GM12878 (cell line): Measurements from ENCODE around the gene GALK1. TPM values are rescaled to one million over a fixed set of nuclear protein-coding genes. Genes with fewer than 3 reads are reported as not detected.

Experiments
- ATAC-seq: fragments of 200-7000 bp; cut with Tn5 transposase; 3 replicates; pipeline ENCODE4 v1.9.1; 2020; ENCODE audit warnings: mild to moderate bottlenecking, moderate library complexity
- BruUV-seq: library from RNA; stranded (reverse); fragments of 400-500 nt; replicated peaks from 2 replicates; lab custom pipeline; 2021; lab: Mats Ljungman, UMichigan
- CTCF ChIA-PET: fragments of 300-600 bp; sonication (Branson Sonifier 250); formaldehyde crosslinking; extraction: SDS; loops from one replicate; lab custom pipeline; 2021; ENCODE audit warnings: inconsistent platforms; lab: Yijun Ruan, JAX
- POLR2A ChIA-PET: fragments of 350-600 bp; formaldehyde crosslinking; extraction: SDS; loops from one replicate; lab custom pipeline; 2021; ENCODE audit warnings: inconsistent platforms; lab: Charles Lee
- RAD21 ChIA-PET: fragments of 300-600 bp; sonication (Branson Sonifier 250); formaldehyde crosslinking; loops from one replicate; lab custom pipeline; 2023; ENCODE audit warnings: antibody characterized with exemption; ENCODE audit not compliant: unreplicated experiment; lab: Charles Lee
- SMC1A ChIA-PET: fragments of 300-600 bp; sonication (Branson Sonifier 250); formaldehyde crosslinking; loops from one replicate; lab custom pipeline; 2023; ENCODE audit not compliant: unreplicated experiment, uncharacterized antibody; lab: Charles Lee
- DNase-seq: peaks from one replicate; pipeline ENCODE4 v3.0.0-alpha.2; 2011; ENCODE audit warnings: low read depth, low spot score
- FAIRE-seq: peaks from 3 replicates; lab custom pipeline; 2011; peaks lifted over from hg19 to GRCh38; lab: Jason Lieb, UNC
- H2AFZ ChIP-seq: 2 replicates; pipeline ENCODE4 v1.6.0; 2011; ENCODE audit warnings: low read depth, low read length, control low read depth; ENCODE audit not compliant: control insufficient read depth
- H3K27ac ChIP-seq: 2 replicates; pipeline ENCODE4 v1.5.1; 2011; ENCODE audit warnings: control low read depth; ENCODE audit not compliant: control insufficient read depth, insufficient read depth
- H3K27me3 ChIP-seq, 2 experiments: replicated peaks in 1 of 2; 2 replicates each; pipeline versions ENCODE4 v1.6.0 to v1.6.1; 2011; ENCODE audit warnings: low read length in 1 of 2; ENCODE audit not compliant: control insufficient read depth in 2 of 2, insufficient read depth in 2 of 2
- H3K36me3 ChIP-seq, 2 experiments: 2 replicates each; pipeline ENCODE4 v1.5.1; 2011; ENCODE audit warnings: low read length in 1 of 2; ENCODE audit not compliant: control insufficient read depth in 2 of 2, insufficient read depth in 2 of 2
- H3K4me1 ChIP-seq: 2 replicates; pipeline ENCODE4 v1.6.1; 2011; ENCODE audit warnings: mild to moderate bottlenecking, low read length, moderate library complexity, mixed read lengths; ENCODE audit not compliant: control insufficient read depth, insufficient read depth
- H3K4me2 ChIP-seq: 2 replicates; pipeline ENCODE4 v1.6.0; 2011; ENCODE audit warnings: control low read depth; ENCODE audit not compliant: control insufficient read depth, insufficient read depth
- H3K4me3 ChIP-seq: fragments of 200-600 bp; sonication (generic); 2 replicates; pipeline ENCODE4 v1.5.1; 2016
- H3K79me2 ChIP-seq: 2 replicates; pipeline ENCODE4 v1.6.0; 2011; ENCODE audit warnings: low read length; ENCODE audit not compliant: control insufficient read depth, insufficient read depth
- H3K9ac ChIP-seq: 2 replicates; pipeline ENCODE4 v1.8.0; 2011; ENCODE audit warnings: low read length, control low read depth, mixed read lengths; ENCODE audit not compliant: control insufficient read depth, insufficient read depth
- H3K9me3 ChIP-seq: replicated peaks from 3 replicates; pipeline ENCODE4 v1.5.1; 2011; ENCODE audit warnings: mild to moderate bottlenecking, low read length; ENCODE audit not compliant: control insufficient read depth, insufficient read depth
- H4K20me1 ChIP-seq: 2 replicates; pipeline ENCODE4 v1.6.0; 2011; ENCODE audit not compliant: control insufficient read depth, insufficient read depth
- EED ChIP-seq: sonication (generic); IDR thresholded peaks from 2 replicates; pipeline ENCODE4 v1.6.1; 2016; ENCODE audit warnings: antibody characterized with exemption, low read depth
- EP300 ChIP-seq, 2 experiments: fragments of 150-350 bp in 1 of 2; IDR thresholded peaks; 2 replicates each; pipeline ENCODE4 v1.6.1; 2011 to 2012; ENCODE audit warnings: low read depth in 2 of 2, low read length in 2 of 2, borderline replicate concordance in 1 of 2, improper control_type of control experiment in 1 of 2, inconsistent platforms in 1 of 2; ENCODE audit not compliant: control insufficient read depth in 1 of 2
- MXI1 ChIP-seq: fragments of 150-350 bp; IDR thresholded peaks from 2 replicates; pipeline ENCODE4 v1.6.1; 2011; ENCODE audit warnings: low read depth, mild to moderate bottlenecking, inconsistent platforms, low read length, improper control_type of control experiment
- MYC ChIP-seq: IDR thresholded peaks from 2 replicates; pipeline ENCODE4 v1.6.1; 2011; ENCODE audit warnings: mild to moderate bottlenecking, low read length, moderate library complexity, inconsistent platforms; ENCODE audit not compliant: insufficient read depth, insufficient replicate concordance, insufficient read length, severe bottlenecking
- NBN ChIP-seq: fragments of 450-650 bp; IDR thresholded peaks from 2 replicates; pipeline ENCODE4 v1.6.1; 2016
- NKRF ChIP-seq: fragments of 450-650 bp; conservative IDR thresholded peaks from 2 replicates; pipeline ENCODE4 v1.6.1; 2017; ENCODE audit warnings: mild to moderate bottlenecking, moderate library complexity
- NR2C1 ChIP-seq: fragments of 450-650 bp; IDR thresholded peaks from 2 replicates; pipeline ENCODE4 v1.6.1; 2017; ENCODE audit warnings: antibody characterized with exemption, mild to moderate bottlenecking, moderate library complexity
- PAX8 ChIP-seq: fragments of 450-650 bp; IDR thresholded peaks from 2 replicates; pipeline ENCODE4 v1.6.1; 2017; ENCODE audit warnings: mild to moderate bottlenecking, moderate library complexity
- POU2F2 ChIP-seq: IDR thresholded peaks from 3 replicates; pipeline ENCODE4 v1.6.1; 2011; ENCODE audit warnings: low read depth, mild to moderate bottlenecking, low read length, borderline replicate concordance
- RCOR1 ChIP-seq: conservative IDR thresholded peaks from 2 replicates; pipeline ENCODE4 v1.6.1; 2012; ENCODE audit warnings: low read depth, low read length, improper control_type of control experiment
- RELA ChIP-seq: fragments of 450-650 bp; IDR thresholded peaks from 2 replicates; pipeline ENCODE4 v1.8.0; 2014; ENCODE audit warnings: borderline replicate concordance; ENCODE audit not compliant: partially characterized antibody
- SIX5 ChIP-seq: IDR thresholded peaks from 2 replicates; pipeline ENCODE4 v1.6.1; 2011; ENCODE audit warnings: mild to moderate bottlenecking, low read depth, low read length, moderate library complexity; ENCODE audit not compliant: severe bottlenecking
- SMAD1 ChIP-seq: fragments of 450-650 bp; IDR thresholded peaks from 2 replicates; pipeline ENCODE4 v1.6.1; 2018; ENCODE audit warnings: mild to moderate bottlenecking, low read depth; ENCODE audit not compliant: partially characterized antibody
- SMAD5 ChIP-seq: IDR thresholded peaks from 2 replicates; pipeline ENCODE4 v1.6.1; 2016; ENCODE audit warnings: antibody characterized with exemption, low read depth
- SP1 ChIP-seq: IDR thresholded peaks from one replicate; pipeline ENCODE4 v1.6.1; 2011; ENCODE audit warnings: low read depth, low read length
- TARDBP ChIP-seq: IDR thresholded peaks from 2 replicates; pipeline ENCODE4 v1.6.1; 2016; ENCODE audit warnings: borderline replicate concordance
- YY1 ChIP-seq: IDR thresholded peaks from 2 replicates; pipeline ENCODE4 v1.6.1; 2011; ENCODE audit warnings: low read depth, mild to moderate bottlenecking, low read length
- ZBED1 ChIP-seq: IDR thresholded peaks from 2 replicates; pipeline ENCODE4 v1.6.1; 2016; ENCODE audit warnings: borderline replicate concordance
- ZZZ3 ChIP-seq: IDR thresholded peaks from 2 replicates; pipeline ENCODE4 v1.6.1; 2011; ENCODE audit warnings: low read depth; ENCODE audit not compliant: control insufficient read depth, insufficient read length
- WGBS: methylation state at CpG from one replicate; pipeline ENCODE4 v1.1.6; 2016; ENCODE audit warnings: low lambda C conversion rate; ENCODE audit not compliant: insufficient replicate concordance, insufficient coverage; ENCODE audit errors: missing lambda C conversion rate; 5-methylcytosine and 5-hydroxymethylcytosine counted together
- in situ Hi-C: fragments of 300-500 bp; cut with MboI; formaldehyde crosslinking; loops from 9 replicates; pipeline ENCODE4 v1.14.3; 2018; ENCODE audit warnings: mixed read lengths
- intact Hi-C: fragments of 100-400 bp; cut with micrococcal nuclease; formaldehyde crosslinking; loops from one replicate; pipeline ENCODE4 v1.14.2; 2022; ENCODE audit not compliant: unreplicated experiment
- polyA plus RNA-seq, 11 experiments: library from polyadenylated mRNA; depleted of rRNA in 4 of 11; unstranded in 6 of 11; stranded (reverse) in 5 of 11; fragments of >200 nt; fragmentation: Nextera tagmentation in 4 of 11; fragmentation: Illumina TruSeq in 1 of 11; extraction: Ambion mirVana in 4 of 11; extraction: Trizol in 1 of 11; gene quantifications; 1 replicate in 1 of 11; 2 replicates in 10 of 11; pipeline versions ENCODE4 v1.2.1 to v1.2.3, GENCODE V29; 2011 to 2016; ENCODE audit warnings: inconsistent platforms in 2 of 11, missing spikeins in 2 of 11, low read depth in 1 of 11
- total RNA-seq, 4 experiments: library from RNA; depleted of rRNA in 3 of 4; stranded (reverse); fragments of >200 nt in 3 of 4; fragmentation: Illumina TruSeq in 1 of 4; extraction: Trizol in 1 of 4; gene quantifications; 2 replicates each; pipeline versions ENCODE4 v1.2.1 to v1.2.3, GENCODE V29; 2013 to 2021
- TF ChIP-seq, protein P1 (sequence below): IDR thresholded peaks from 2 replicates; pipeline ENCODE4 v1.6.1; 2011; ENCODE audit warnings: mild to moderate bottlenecking, low read depth, low read length, moderate library complexity; ENCODE audit not compliant: insufficient replicate concordance

The GALK1 gene
- total and polyA plus RNA-seq, 10 of the 15 experiments (the other 5 are each of a cell fraction or from before 2014, with no cell fraction given): 0.21 to 43.8 (median 21.4) TPM

DNA sequence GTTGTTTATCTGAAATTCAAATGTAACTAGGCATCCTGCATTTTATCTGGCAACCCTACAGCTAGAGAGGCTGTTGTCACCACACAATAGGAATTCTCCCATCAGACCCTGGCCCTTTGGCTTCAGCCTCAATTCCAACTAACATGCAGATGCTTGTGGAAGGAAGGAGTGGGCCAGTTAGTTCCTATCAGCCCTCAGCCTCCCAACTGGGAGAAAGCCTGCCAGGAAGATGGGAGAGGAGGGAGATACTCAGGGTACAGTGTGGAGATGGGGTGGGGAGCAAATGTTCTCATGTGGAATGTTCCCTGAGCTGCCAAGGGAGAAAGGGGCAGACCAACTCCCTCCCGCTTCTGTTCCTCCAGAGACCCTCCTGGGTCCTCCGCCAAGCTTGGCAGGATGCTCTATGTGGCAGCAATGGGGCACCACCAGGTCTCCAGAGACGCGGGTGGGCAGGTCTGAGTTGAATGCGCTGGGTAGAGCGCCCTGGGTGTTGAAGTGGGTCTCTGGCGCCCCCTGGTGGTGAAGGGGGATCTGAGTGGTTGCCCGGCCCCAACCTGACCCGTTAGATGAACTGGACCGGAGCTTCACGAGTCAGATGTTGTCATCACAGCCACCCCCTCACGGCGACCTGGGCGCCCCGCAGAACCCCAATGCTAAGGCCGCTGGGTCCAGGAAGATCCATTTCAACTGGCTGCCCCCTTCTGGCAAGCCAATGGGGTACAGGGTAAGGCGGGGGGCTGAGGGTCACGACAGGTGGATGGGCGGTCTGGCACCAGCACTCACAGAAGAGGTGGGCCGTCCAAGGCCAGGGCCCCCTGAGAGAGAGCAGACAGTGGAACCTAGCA, 15.2 kb downstream of the GALK1 start:
- Histone ChIP-seq H3K4me2 (no peak overlapping the region), H3K27me3 (no peaks in the 10 kb centered on the region), H3K4me1 (peaks cover 10% of the 10 kb centered on the region), H2AFZ (peak overlapping the region; percentile 41; the same call in 1 of the 2 replicates), H4K20me1 (no peaks in the 10 kb centered on the region; the same call in 1 of the 2 replicates), H3K36me3 (no peaks in the 10 kb centered on the region), H3K4me3 (no peak overlapping the region), H3K79me2 (no peaks in the 10 kb centered on the region), H3K9ac (no peak overlapping the region), H3K9me3 (no peaks in the 10 kb centered on the region), H3K27ac (no peak overlapping the region)
- CTCF ChIA-PET: interaction anchor here (0.5 to 10.6 kb wide), 32 partner anchors 9 to 331 kb away, joined by 3 to 336 read pairs (median 8); partner anchors contain the start of genes GALK1, SMIM5 and UNK
- SMC1A ChIA-PET: interaction anchor here (1.1 to 6.9 kb wide), 10 partner anchors 11 to 149 kb away, joined by 3 to 72 read pairs (median 5); partner anchors contain the start of genes GALK1 and SMIM5
- intact Hi-C loops (loop anchor here (1.0 to 5.0 kb wide), 3 partner anchors 116 to 322 kb away; partner anchors contain the start of gene SMIM5), in situ Hi-C loops (loop anchor here (5.0 to 10.0 kb wide), 2 partner anchors 77 to 115 kb away; partner anchors contain the start of gene SMIM5)
- POLR2A ChIA-PET: interaction anchor here (1.2 to 1.4 kb wide), 2 partner anchors 11 to 109 kb away, joined by 3 to 4 read pairs; no protein-coding TSS in a partner anchor
- FAIRE-seq (peak; percentile 54), DNase-seq (no peak), ATAC-seq (peak; percentile 82)
- WGBS: 10% methylated on average over 20 of the region's 20 CpGs
- RAD21 ChIA-PET: interaction anchor here (0.9 to 7.1 kb wide), 10 partner anchors 37 to 179 kb away, joined by 3 to 148 read pairs (median 5); partner anchors contain the start of genes SMIM5 and WBP2
- BruUV-seq: no TSS peak
- TF ChIP-seq NKRF (no peak), POU2F2 (no peak), TARDBP (no peak), MYC (no peak), SMAD1 (no peak), PAX8 (no peak), SMAD5 (no peak), RELA (peak; percentile 14), SIX5 (no peak), ZZZ3 (no peak), NBN (0 out of 2 replicates have a peak, but pooled peaks have one; percentile 39), NR2C1 (no peak), MXI1 (no peak), EED (no peak), EP300 (IDR thresholded peaks at IDR 0.05; ENCODE audit: borderline replicate concordance in 1 of 2, control insufficient read depth in 1 of 2, low read depth in 2 of 2, low read length in 2 of 2) (no peak), SP1 (no peak), YY1 (peak; percentile 45; the same call in 1 of the 2 replicates), RCOR1 (no peak), ZBED1 (no peak)
- TF ChIP-seq, protein P1, sequence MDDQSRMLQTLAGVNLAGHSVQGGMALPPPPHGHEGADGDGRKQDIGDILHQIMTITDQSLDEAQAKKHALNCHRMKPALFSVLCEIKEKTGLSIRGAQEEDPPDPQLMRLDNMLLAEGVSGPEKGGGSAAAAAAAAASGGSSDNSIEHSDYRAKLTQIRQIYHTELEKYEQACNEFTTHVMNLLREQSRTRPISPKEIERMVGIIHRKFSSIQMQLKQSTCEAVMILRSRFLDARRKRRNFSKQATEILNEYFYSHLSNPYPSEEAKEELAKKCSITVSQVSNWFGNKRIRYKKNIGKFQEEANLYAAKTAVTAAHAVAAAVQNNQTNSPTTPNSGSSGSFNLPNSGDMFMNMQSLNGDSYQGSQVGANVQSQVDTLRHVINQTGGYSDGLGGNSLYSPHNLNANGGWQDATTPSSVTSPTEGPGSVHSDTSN: no peak
